ENCODE measurements around the gene USO1. TPM values are rescaled to one million over a fixed set of nuclear protein-coding genes. Genes with fewer than 3 reads are reported as not detected.

The USO1 gene
- total RNA-seq, 1 experiment from 2014 or later: 110 TPM

DNA sequence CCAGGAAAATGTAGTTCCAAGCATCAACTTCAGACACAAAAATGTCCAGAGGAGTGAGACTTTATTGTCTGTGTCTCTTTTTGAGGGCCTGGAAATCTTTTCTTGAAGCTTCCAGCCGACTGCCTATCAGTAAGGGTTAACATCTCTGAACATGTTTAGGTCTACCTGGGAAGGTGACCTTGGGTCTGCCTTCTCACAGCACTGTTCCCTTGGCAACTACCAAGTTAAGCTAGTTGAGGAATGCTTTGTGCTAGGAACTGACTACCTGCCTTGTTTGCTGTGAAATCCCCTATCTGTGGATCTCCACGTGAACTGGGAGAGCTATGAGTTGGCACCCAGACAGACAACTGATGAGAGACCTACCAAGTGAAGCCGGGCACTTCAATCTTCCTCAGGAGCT lies 96.3 kb downstream of the USO1 start:
- Histone ChIP-seq H3K27ac (ENCODE audit: insufficient read length, low read depth, low read length) (no peak overlapping the region), H3K9ac (ENCODE audit: extremely low read depth, insufficient read length, low read length) (no peak overlapping the region), H3K23ac (ENCODE audit: insufficient read length, low read depth, low read length) (no peak overlapping the region), H3K56ac (ENCODE audit: insufficient read length, low read depth, low read length) (no peak overlapping the region), H3K14ac (ENCODE audit: insufficient read depth, low read length) (no peak overlapping the region), H3K4me2 (ENCODE audit: insufficient read depth, insufficient read length, low read length) (no peak overlapping the region), H2AK5ac (ENCODE audit: insufficient read length, low read length) (no peak overlapping the region), H3K79me1 (ENCODE audit: insufficient read depth, low read depth, low read length, poor library complexity, severe bottlenecking) (no peaks in the 10 kb centered on the region), H4K20me1 (ENCODE audit: control insufficient read depth, insufficient read depth, insufficient read length) (no peaks in the 10 kb centered on the region), H3T11ph (ENCODE audit: low read length) (no peak overlapping the region), H2AFZ (ENCODE audit: low read length) (no peak overlapping the region), H4K8ac (replicated peaks; ENCODE audit: insufficient read length, low read depth, low read length) (no peak overlapping the region), H3K4ac (ENCODE audit: low read depth, low read length) (no peak overlapping the region), H3K18ac (ENCODE audit: insufficient read length, low read depth, low read length) (no peak overlapping the region), H3K9me3 (ENCODE audit: control insufficient read depth, low read depth, low read length) (no peaks in the 10 kb centered on the region), H2BK5ac (ENCODE audit: insufficient read length, low read length) (no peak overlapping the region), H2BK20ac (ENCODE audit: low read depth, low read length, poor library complexity, severe bottlenecking) (no peak overlapping the region), H2BK15ac (ENCODE audit: low read depth, low read length) (no peak overlapping the region), H3K4me1 (ENCODE audit: insufficient read depth, low read length) (no peaks in the 10 kb centered on the region), H3K23me2 (ENCODE audit: insufficient read length, low read depth, low read length, poor library complexity, severe bottlenecking) (no peaks in the 10 kb centered on the region), H2BK120ac (ENCODE audit: low read depth, low read length, poor library complexity, severe bottlenecking) (no peak overlapping the region), H2BK12ac (ENCODE audit: insufficient read length, low read depth, low read length) (no peak overlapping the region), H4K91ac (ENCODE audit: insufficient read length, low read depth, low read length) (no peak overlapping the region), H4K5ac (ENCODE audit: insufficient read length, low read depth, low read length) (no peak overlapping the region), H3K27me3 (ENCODE audit: insufficient read depth, low read length) (no peaks in the 10 kb centered on the region), H3K79me2 (ENCODE audit: insufficient read depth, low read length) (no peaks in the 10 kb centered on the region)
- TF ChIP-seq, protein P1, sequence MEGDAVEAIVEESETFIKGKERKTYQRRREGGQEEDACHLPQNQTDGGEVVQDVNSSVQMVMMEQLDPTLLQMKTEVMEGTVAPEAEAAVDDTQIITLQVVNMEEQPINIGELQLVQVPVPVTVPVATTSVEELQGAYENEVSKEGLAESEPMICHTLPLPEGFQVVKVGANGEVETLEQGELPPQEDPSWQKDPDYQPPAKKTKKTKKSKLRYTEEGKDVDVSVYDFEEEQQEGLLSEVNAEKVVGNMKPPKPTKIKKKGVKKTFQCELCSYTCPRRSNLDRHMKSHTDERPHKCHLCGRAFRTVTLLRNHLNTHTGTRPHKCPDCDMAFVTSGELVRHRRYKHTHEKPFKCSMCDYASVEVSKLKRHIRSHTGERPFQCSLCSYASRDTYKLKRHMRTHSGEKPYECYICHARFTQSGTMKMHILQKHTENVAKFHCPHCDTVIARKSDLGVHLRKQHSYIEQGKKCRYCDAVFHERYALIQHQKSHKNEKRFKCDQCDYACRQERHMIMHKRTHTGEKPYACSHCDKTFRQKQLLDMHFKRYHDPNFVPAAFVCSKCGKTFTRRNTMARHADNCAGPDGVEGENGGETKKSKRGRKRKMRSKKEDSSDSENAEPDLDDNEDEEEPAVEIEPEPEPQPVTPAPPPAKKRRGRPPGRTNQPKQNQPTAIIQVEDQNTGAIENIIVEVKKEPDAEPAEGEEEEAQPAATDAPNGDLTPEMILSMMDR (conservative IDR thresholded peaks at IDR 0.05): no peak
- H3K27me3 Mint-ChIP-seq (ENCODE audit: low read depth): no peaks in the 10 kb centered on the region
- peaks cover 0 to 4% of the 10 kb centered on the region in 2 experiments; a peak in 1 of 4 replicates for H3K4me1 Mint-ChIP-seq
- H3K9me3 Mint-ChIP-seq: no peaks in the 10 kb centered on the region
- no peak overlapping the region for H3K4me3 Mint-ChIP-seq
- no peak for DNase-seq
- no peak overlapping the region for H3K27ac Mint-ChIP-seq
- WGBS (ENCODE audit: extremely low coverage, insufficient read length, low lambda C conversion rate): no CpG with 5 or more reads among the region's 3 CpGs
- H3K36me3 Mint-ChIP-seq (ENCODE audit: insufficient read depth in 1 of 3, low read depth in 3 of 3): no peaks in the 10 kb centered on the region

All from H9 (cell line).